ENCODE results near the gene CALR.
"Not testable (repeated sequence)": the region's sequence is repeated elsewhere in the genome, so short reads cannot be mapped to it uniquely, and the experiment has no call there.

The CALR gene

GRCh38 chr19:12952488-12953137 is 14.2 kb downstream of the CALR start:
- DNase-seq (ENCODE audit: low read depth in 2 of 2), result no peak

- no peak for DNase-seq (ENCODE audit: low read depth in 2 of 2)
Measured at GRCh38 chr19:12953138-12953798, 14.9 kb downstream of the CALR start.

GRCh38 chr19:12953799-12954611 is 15.6 kb downstream of the CALR start:
- no peak for DNase-seq (ENCODE audit: low read depth in 2 of 2)

- no peak for DNase-seq (ENCODE audit: low read depth in 2 of 2)
Measured at GRCh38 chr19:12954612-12954962, 16.2 kb downstream of the CALR start.

GRCh38 chr19:12955575-12955974 is 17.2 kb downstream of the CALR start:
- not testable (repeated sequence) for DNase-seq (ENCODE audit: low read depth in 2 of 2)

GRCh38 chr19:12955996-12956395 is 17.6 kb downstream of the CALR start:
- no peak for DNase-seq (ENCODE audit: low read depth in 2 of 2)

- DNase-seq (ENCODE audit: low read depth in 2 of 2), result peak; percentile 59 to 78
Measured at GRCh38 chr19:12956446-12957388, 18.3 kb downstream of the CALR start, which contains the start of gene GADD45GIP1. GADD45GIP1 (minus strand) TSS chr19:12957223; CDS start chr19:12957212, 11 bp downstream.

- not testable (repeated sequence) for DNase-seq (ENCODE audit: low read depth in 2 of 2)
Measured at GRCh38 chr19:12957389-12957952, 19.1 kb downstream of the CALR start.

GRCh38 chr19:12959481-12959880 is 21.1 kb downstream of the CALR start:
- no peak for DNase-seq (ENCODE audit: low read depth in 2 of 2)

- peak; percentile 55 to 66 for DNase-seq (ENCODE audit: low read depth in 2 of 2)
Measured at GRCh38 chr19:12965017-12965811, 26.8 kb downstream of the CALR start.

GRCh38 chr19:12965812-12966135 is 27.4 kb downstream of the CALR start:
- no peak for DNase-seq (ENCODE audit: low read depth in 2 of 2)

- DNase-seq (ENCODE audit: low read depth in 2 of 2), result no peak
Measured at GRCh38 chr19:12967907-12968306, 29.5 kb downstream of the CALR start.

GRCh38 chr19:12969292-12969988 is 31.0 kb downstream of the CALR start, which contains the start of gene DAND5:
DAND5 (plus strand) TSS chr19:12969576; CDS start chr19:12969661, 85 bp downstream.
- DNase-seq (ENCODE audit: low read depth in 2 of 2), result no peak

- no peak for DNase-seq (ENCODE audit: low read depth in 2 of 2)
Measured at GRCh38 chr19:12970070-12970820, 31.8 kb downstream of the CALR start.

- DNase-seq (ENCODE audit: low read depth in 2 of 2), result no peak
Measured at GRCh38 chr19:12973236-12973635, 34.8 kb downstream of the CALR start.

- no peak for DNase-seq (ENCODE audit: low read depth in 2 of 2)
Measured at GRCh38 chr19:12974301-12975220, 36.2 kb downstream of the CALR start.

- no peak for DNase-seq (ENCODE audit: low read depth in 2 of 2)
Measured at GRCh38 chr19:12975221-12975741, 36.9 kb downstream of the CALR start.

GRCh38 chr19:12976109-12976508 is 37.7 kb downstream of the CALR start:
- not testable (repeated sequence) for DNase-seq (ENCODE audit: low read depth in 2 of 2)
